ENCODE data around the gene PRSS33. TPM values are rescaled to one million over a fixed set of nuclear protein-coding genes. Genes with fewer than 3 reads are reported as not detected.

The PRSS33 gene
- total RNA-seq, 1 experiment from 2014 or later, result 0.13 TPM

GRCh38 chr16:2820836-2821486 lies 33.6 kb upstream of the PRSS33 start:
- DNase-seq (ENCODE audit: low spot score), result no peak

- DNase-seq (ENCODE audit: low spot score), result no peak
Observed at GRCh38 chr16:2819939-2820835, 32.8 kb upstream of the PRSS33 start.

GRCh38 chr16:2819179-2819938 lies 32.0 kb upstream of the PRSS33 start:
- DNase-seq (ENCODE audit: low spot score), result no peak

GRCh38 chr16:2818272-2818876 lies 31.0 kb upstream of the PRSS33 start:
- DNase-seq (ENCODE audit: low spot score), result no peak

- no peak for DNase-seq (ENCODE audit: low spot score)
Observed at GRCh38 chr16:2817340-2818271, 30.2 kb upstream of the PRSS33 start.

GRCh38 chr16:2816751-2817339 lies 29.5 kb upstream of the PRSS33 start, which contains the start of gene PRSS21:
PRSS21 (plus strand) TSS chr16:2817237; CDS start chr16:2817269, 32 bp downstream.
- no peak for DNase-seq (ENCODE audit: low spot score)

GRCh38 chr16:2815299-2815771 lies 28.0 kb upstream of the PRSS33 start:
- no peak for DNase-seq (ENCODE audit: low spot score)

- no peak for DNase-seq (ENCODE audit: low spot score)
Observed at GRCh38 chr16:2814551-2815298, 27.4 kb upstream of the PRSS33 start.

GRCh38 chr16:2813771-2814221 lies 26.4 kb upstream of the PRSS33 start:
- DNase-seq (ENCODE audit: low spot score), result no peak

GRCh38 chr16:2811703-2812471 lies 24.5 kb upstream of the PRSS33 start:
- no peak for DNase-seq (ENCODE audit: low spot score)

GRCh38 chr16:2810651-2811050 lies 23.3 kb upstream of the PRSS33 start:
- no peak for DNase-seq (ENCODE audit: low spot score)

- DNase-seq (ENCODE audit: low spot score), result no peak
Observed at GRCh38 chr16:2809149-2809760, 21.9 kb upstream of the PRSS33 start.

GRCh38 chr16:2808181-2808580 lies 20.8 kb upstream of the PRSS33 start:
- no peak for DNase-seq (ENCODE audit: low spot score)

- no peak for DNase-seq (ENCODE audit: low spot score)
Observed at GRCh38 chr16:2806286-2806685, 18.9 kb upstream of the PRSS33 start.

- no peak for DNase-seq (ENCODE audit: low spot score)
Observed at GRCh38 chr16:2804728-2805127, 17.4 kb upstream of the PRSS33 start.

- no peak for DNase-seq (ENCODE audit: low spot score)
Observed at GRCh38 chr16:2803545-2804195, 16.3 kb upstream of the PRSS33 start.

GRCh38 chr16:2799859-2800226 lies 12.5 kb upstream of the PRSS33 start:
- peak; percentile 36 for DNase-seq (ENCODE audit: low spot score)
